GM15510 (cell line): ENCODE results near the gene ISG15.

ENCODE experiments used
- POLR2A ChIP-seq: IDR thresholded peaks from 3 replicates; pipeline ENCODE4 v1.6.1; 2011; ENCODE audit warnings: borderline replicate concordance; ENCODE audit not compliant: insufficient read length; ENCODE audit errors: extremely low read depth

ISG15 gene

GRCh38 chr1:1019122-1019999, 6.1 kb downstream of the ISG15 start:
- TF ChIP-seq POLR2A, result peak; percentile 14

GRCh38 chr1:1020000-1020404, 6.7 kb downstream of the ISG15 start, which contains the start of gene AGRN:
TSS of gene AGRN (plus strand) at chr1:1020120. CDS start at chr1:1020173, 53 bp downstream.
- peak; percentile 55 for TF ChIP-seq POLR2A

- no peak for TF ChIP-seq POLR2A
These were observed 7.2 kb downstream of the ISG15 start for GRCh38 chr1:1020415-1021009.

- TF ChIP-seq POLR2A, result no peak
These were observed 8.0 kb downstream of the ISG15 start for GRCh38 chr1:1021010-1021919.

- TF ChIP-seq POLR2A, result no peak
These were observed 8.6 kb downstream of the ISG15 start for GRCh38 chr1:1021920-1022259.

GRCh38 chr1:1022302-1023009, 9.2 kb downstream of the ISG15 start:
- TF ChIP-seq POLR2A, result no peak

GRCh38 chr1:1023700-1024099, 10.4 kb downstream of the ISG15 start:
- TF ChIP-seq POLR2A, result no peak

GRCh38 chr1:1024149-1024770, 11.0 kb downstream of the ISG15 start:
- TF ChIP-seq POLR2A, result no peak

GRCh38 chr1:1024771-1025699, 11.7 kb downstream of the ISG15 start:
- TF ChIP-seq POLR2A, result no peak

- TF ChIP-seq POLR2A, result no peak
These were observed 12.4 kb downstream of the ISG15 start for GRCh38 chr1:1025730-1026129.

- no peak for TF ChIP-seq POLR2A
These were observed 13.5 kb downstream of the ISG15 start for GRCh38 chr1:1026599-1027413.

- no peak for TF ChIP-seq POLR2A
These were observed 14.5 kb downstream of the ISG15 start for GRCh38 chr1:1027791-1028190.
